Loucy (cell line): ENCODE data around the gene CMC4.

Experiments
- EZH2phosphoT487 ChIP-seq: fragments of 200-600 bp; IDR thresholded peaks from 2 replicates; pipeline ENCODE4 v1.6.1; 2018; ENCODE audit warnings: antibody characterized with exemption, mild to moderate bottlenecking, moderate library complexity, borderline replicate concordance
- TF ChIP-seq, protein P1 (sequence below): fragments of 200-600 bp; sonication (generic); conservative IDR thresholded peaks from 2 replicates; pipeline ENCODE4 v1.5.1; 2014; ENCODE audit warnings: mild to moderate bottlenecking, antibody characterized with exemption, low read length

GRCh38 chrX:155108427-155108826, 37.5 kb upstream of the CMC4 start:
- TF ChIP-seq, protein P1, sequence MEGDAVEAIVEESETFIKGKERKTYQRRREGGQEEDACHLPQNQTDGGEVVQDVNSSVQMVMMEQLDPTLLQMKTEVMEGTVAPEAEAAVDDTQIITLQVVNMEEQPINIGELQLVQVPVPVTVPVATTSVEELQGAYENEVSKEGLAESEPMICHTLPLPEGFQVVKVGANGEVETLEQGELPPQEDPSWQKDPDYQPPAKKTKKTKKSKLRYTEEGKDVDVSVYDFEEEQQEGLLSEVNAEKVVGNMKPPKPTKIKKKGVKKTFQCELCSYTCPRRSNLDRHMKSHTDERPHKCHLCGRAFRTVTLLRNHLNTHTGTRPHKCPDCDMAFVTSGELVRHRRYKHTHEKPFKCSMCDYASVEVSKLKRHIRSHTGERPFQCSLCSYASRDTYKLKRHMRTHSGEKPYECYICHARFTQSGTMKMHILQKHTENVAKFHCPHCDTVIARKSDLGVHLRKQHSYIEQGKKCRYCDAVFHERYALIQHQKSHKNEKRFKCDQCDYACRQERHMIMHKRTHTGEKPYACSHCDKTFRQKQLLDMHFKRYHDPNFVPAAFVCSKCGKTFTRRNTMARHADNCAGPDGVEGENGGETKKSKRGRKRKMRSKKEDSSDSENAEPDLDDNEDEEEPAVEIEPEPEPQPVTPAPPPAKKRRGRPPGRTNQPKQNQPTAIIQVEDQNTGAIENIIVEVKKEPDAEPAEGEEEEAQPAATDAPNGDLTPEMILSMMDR = no peak
- TF ChIP-seq EZH2phosphoT487 = no peak
